Osteocyte (in vitro differentiated cells): ENCODE results near the gene NAGPA. TPM values are rescaled to one million over a fixed set of nuclear protein-coding genes. Genes with fewer than 3 reads are reported as not detected.

Experiments used
- DNase-seq: peaks from one replicate; pipeline ENCODE4 v3.0.0; 2021; ENCODE audit warnings: mixed read lengths; ENCODE audit not compliant: unreplicated experiment; ENCODE audit errors: extremely low spot score
- H3K27ac Mint-ChIP-seq: one replicate; pipeline ENCODE4 v1.8.0; 2021; ENCODE audit warnings: mild to moderate bottlenecking, mixed read lengths; ENCODE audit not compliant: unreplicated experiment
- H3K27me3 Mint-ChIP-seq: one replicate; pipeline ENCODE4 v1.8.0; 2021; ENCODE audit warnings: mixed read lengths; ENCODE audit not compliant: unreplicated experiment
- H3K36me3 Mint-ChIP-seq: one replicate; pipeline ENCODE4 v1.8.0; 2021; ENCODE audit warnings: mixed read lengths; ENCODE audit not compliant: unreplicated experiment
- H3K4me1 Mint-ChIP-seq: one replicate; pipeline ENCODE4 v1.8.0; 2021; ENCODE audit warnings: mixed read lengths; ENCODE audit not compliant: unreplicated experiment
- H3K4me3 Mint-ChIP-seq: one replicate; pipeline ENCODE4 v1.8.0; 2021; ENCODE audit warnings: mild to moderate bottlenecking, moderate library complexity, mixed read lengths; ENCODE audit not compliant: unreplicated experiment
- H3K9me3 Mint-ChIP-seq: one replicate; pipeline ENCODE4 v1.8.0; 2021; ENCODE audit warnings: mixed read lengths; ENCODE audit not compliant: unreplicated experiment
- total RNA-seq: library from RNA; stranded (reverse); gene quantifications from 2 replicates; pipeline ENCODE4 v1.2.1, GENCODE V29; 2021
- TF ChIP-seq, protein P1 (sequence below): fragments of 200-600 bp; sonication (generic); IDR thresholded peaks from 2 replicates; pipeline ENCODE4 v1.5.0; 2021; ENCODE audit warnings: antibody characterized with exemption, mild to moderate bottlenecking, moderate library complexity

The NAGPA gene
- total RNA-seq, 1 donor from 2014 or later: 19.9 TPM

DNA sequence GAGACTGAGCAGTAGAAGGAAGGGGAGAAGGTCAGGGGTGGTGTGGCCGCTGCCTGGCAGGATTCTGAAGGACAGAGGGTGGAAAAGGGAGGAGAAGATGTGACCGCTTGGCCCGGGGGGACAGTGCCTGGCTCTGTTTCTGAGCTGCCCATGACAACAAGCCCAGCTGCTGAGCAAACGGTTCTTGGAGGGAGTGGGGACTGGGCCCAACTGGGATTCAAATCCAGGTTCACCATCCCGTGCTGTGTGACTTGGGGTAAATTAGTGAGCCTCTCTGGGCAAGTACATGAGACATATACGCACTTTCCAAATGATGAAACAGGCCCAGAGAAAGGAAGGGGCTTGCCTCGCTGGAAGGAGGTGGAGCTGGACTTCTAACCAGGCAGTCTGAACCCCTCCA is 52.3 kb downstream of the NAGPA start:
- DNase-seq: no peak
- H3K27me3 Mint-ChIP-seq: peaks cover 25% of the 10 kb centered on the region
- no peaks in the 10 kb centered on the region for H3K9me3 Mint-ChIP-seq
- TF ChIP-seq, protein P1, sequence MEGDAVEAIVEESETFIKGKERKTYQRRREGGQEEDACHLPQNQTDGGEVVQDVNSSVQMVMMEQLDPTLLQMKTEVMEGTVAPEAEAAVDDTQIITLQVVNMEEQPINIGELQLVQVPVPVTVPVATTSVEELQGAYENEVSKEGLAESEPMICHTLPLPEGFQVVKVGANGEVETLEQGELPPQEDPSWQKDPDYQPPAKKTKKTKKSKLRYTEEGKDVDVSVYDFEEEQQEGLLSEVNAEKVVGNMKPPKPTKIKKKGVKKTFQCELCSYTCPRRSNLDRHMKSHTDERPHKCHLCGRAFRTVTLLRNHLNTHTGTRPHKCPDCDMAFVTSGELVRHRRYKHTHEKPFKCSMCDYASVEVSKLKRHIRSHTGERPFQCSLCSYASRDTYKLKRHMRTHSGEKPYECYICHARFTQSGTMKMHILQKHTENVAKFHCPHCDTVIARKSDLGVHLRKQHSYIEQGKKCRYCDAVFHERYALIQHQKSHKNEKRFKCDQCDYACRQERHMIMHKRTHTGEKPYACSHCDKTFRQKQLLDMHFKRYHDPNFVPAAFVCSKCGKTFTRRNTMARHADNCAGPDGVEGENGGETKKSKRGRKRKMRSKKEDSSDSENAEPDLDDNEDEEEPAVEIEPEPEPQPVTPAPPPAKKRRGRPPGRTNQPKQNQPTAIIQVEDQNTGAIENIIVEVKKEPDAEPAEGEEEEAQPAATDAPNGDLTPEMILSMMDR: no peak
- H3K36me3 Mint-ChIP-seq: no peaks in the 10 kb centered on the region
- H3K4me3 Mint-ChIP-seq: no peak overlapping the region
- H3K4me1 Mint-ChIP-seq: no peaks in the 10 kb centered on the region
- no peak overlapping the region for H3K27ac Mint-ChIP-seq

GRCh38 chr16:4980691-4981090 is 53.0 kb downstream of the NAGPA start:
- H3K36me3 Mint-ChIP-seq: no peaks in the 10 kb centered on the region
- TF ChIP-seq, protein P1: no peak
- H3K27ac Mint-ChIP-seq: no peak overlapping the region
- DNase-seq: no peak
- H3K4me1 Mint-ChIP-seq: no peaks in the 10 kb centered on the region
- peaks cover 19% of the 10 kb centered on the region for H3K27me3 Mint-ChIP-seq
- H3K4me3 Mint-ChIP-seq: no peak overlapping the region
- no peaks in the 10 kb centered on the region for H3K9me3 Mint-ChIP-seq

GRCh38 chr16:4979736-4980660 is 53.7 kb downstream of the NAGPA start:
- H3K27me3 Mint-ChIP-seq: peaks cover 22% of the 10 kb centered on the region
- H3K9me3 Mint-ChIP-seq: no peaks in the 10 kb centered on the region
- H3K36me3 Mint-ChIP-seq: no peaks in the 10 kb centered on the region
- TF ChIP-seq, protein P1: no peak
- no peaks in the 10 kb centered on the region for H3K4me1 Mint-ChIP-seq
- H3K27ac Mint-ChIP-seq: no peak overlapping the region
- no peak for DNase-seq
- no peak overlapping the region for H3K4me3 Mint-ChIP-seq

DNA sequence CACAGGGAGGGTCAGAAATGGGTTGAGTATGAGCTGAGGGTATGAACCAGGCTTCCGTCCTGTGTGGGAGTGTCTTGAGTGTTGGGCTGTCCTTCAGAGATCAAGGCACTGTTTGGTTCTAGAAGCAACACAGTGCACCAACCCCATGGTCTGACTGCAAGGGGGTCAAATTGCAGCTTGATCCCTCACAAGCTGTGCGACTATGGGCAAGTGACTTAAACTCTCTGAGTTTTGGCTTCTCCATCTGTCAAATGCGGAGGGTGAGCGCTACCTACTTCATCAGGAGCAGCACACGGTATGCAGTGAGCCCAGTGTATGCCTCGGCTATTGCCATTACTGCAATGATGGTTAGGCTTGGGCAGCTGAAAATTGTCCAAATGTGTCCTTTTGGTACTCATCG is 54.6 kb downstream of the NAGPA start:
- no peak for DNase-seq
- Mint-ChIP-seq H3K36me3 (no peaks in the 10 kb centered on the region), H3K4me1 (no peaks in the 10 kb centered on the region), H3K9me3 (no peaks in the 10 kb centered on the region), H3K4me3 (no peak overlapping the region), H3K27ac (no peak overlapping the region), H3K27me3 (peaks cover 22% of the 10 kb centered on the region)
- TF ChIP-seq, protein P1: no peak

DNA sequence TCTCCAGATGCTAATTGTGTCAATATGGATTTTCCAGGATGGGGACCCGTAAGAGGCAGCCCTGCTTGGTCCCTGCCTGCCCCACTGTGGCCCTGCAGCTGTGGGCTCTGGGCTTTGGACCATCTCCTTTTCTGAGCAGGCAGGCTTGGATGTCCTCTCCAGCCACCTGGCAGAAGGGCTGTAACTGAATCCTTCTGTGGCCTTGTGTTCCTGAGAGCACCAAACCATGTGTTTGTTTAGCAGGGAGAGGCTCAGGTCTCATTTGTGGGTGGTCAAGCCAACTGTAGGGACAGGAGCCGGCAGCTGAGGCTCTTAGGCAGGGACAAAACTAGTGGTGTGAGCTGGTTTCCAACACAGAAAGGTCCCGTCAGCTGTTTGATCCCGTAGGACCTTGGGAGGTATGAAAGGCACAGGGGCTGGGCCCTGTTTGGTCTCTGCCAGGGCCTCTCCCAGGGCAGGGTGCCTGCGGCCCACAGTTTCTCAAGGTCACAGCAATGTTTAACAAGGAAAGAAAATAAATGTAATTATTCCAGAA is 57.1 kb downstream of the NAGPA start:
- Mint-ChIP-seq H3K4me1 (no peaks in the 10 kb centered on the region), H3K27ac (no peak overlapping the region), H3K9me3 (no peaks in the 10 kb centered on the region), H3K36me3 (no peaks in the 10 kb centered on the region), H3K4me3 (no peak overlapping the region), H3K27me3 (peaks cover 25% of the 10 kb centered on the region)
- TF ChIP-seq, protein P1: no peak
- no peak for DNase-seq
